GM10266 (cell line): ENCODE data around the gene VKORC1.

ENCODE experiments used
- DNase-seq: peaks from one replicate; pipeline ENCODE4 v3.0.0; 2012; ENCODE audit errors: extremely low spot score
- TF ChIP-seq, protein P1 (sequence below): IDR thresholded peaks from 2 replicates; pipeline ENCODE4 v1.5.1; 2012; ENCODE audit warnings: mild to moderate bottlenecking, low read depth; ENCODE audit not compliant: control insufficient read depth, insufficient read depth; ENCODE audit errors: missing control alignments

VKORC1 gene

DNA sequence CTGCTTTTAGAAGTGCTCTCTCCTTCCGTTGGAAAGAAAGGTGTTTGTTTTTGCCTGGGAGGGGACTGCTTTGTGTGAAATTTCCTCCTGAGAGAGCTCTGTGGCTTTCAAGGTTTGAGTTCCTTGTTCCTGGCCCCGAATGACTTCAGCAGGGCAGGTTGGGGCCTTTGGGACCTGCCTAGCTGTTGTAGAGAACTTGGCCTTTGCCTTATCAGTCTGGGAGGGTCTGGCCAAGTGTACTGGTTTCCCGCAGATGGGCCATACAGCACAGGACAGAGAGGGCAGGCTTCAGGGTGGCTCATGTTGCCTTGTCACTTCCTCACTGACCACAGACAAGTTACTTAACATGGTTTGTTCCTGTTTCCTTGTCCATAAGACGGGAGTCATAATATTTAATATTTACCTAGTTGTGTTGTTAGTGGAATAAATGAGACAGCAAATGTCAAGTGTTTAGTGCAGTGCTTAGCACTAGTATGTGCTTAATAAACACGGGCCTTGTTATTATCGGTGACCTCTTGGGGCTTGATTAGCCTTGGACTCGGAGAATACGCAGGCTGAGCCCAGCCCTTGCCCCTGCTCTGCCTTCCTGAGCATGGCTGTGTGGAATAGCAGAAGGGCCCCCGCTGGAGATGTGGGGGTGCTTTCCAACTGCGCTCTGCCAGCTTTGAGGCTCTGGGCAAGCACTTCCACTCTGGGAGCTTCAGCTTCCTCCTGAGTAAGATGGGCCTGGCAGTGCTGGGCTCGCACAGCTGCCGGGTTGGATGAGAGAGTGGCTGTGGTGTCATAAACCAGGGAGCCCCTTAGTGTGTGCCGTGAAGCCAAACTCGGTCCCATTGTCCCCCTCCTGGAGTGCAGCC, 34.3 kb upstream of the VKORC1 start:
- TF ChIP-seq, protein P1, sequence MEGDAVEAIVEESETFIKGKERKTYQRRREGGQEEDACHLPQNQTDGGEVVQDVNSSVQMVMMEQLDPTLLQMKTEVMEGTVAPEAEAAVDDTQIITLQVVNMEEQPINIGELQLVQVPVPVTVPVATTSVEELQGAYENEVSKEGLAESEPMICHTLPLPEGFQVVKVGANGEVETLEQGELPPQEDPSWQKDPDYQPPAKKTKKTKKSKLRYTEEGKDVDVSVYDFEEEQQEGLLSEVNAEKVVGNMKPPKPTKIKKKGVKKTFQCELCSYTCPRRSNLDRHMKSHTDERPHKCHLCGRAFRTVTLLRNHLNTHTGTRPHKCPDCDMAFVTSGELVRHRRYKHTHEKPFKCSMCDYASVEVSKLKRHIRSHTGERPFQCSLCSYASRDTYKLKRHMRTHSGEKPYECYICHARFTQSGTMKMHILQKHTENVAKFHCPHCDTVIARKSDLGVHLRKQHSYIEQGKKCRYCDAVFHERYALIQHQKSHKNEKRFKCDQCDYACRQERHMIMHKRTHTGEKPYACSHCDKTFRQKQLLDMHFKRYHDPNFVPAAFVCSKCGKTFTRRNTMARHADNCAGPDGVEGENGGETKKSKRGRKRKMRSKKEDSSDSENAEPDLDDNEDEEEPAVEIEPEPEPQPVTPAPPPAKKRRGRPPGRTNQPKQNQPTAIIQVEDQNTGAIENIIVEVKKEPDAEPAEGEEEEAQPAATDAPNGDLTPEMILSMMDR, result no peak
- no peak for DNase-seq

DNA sequence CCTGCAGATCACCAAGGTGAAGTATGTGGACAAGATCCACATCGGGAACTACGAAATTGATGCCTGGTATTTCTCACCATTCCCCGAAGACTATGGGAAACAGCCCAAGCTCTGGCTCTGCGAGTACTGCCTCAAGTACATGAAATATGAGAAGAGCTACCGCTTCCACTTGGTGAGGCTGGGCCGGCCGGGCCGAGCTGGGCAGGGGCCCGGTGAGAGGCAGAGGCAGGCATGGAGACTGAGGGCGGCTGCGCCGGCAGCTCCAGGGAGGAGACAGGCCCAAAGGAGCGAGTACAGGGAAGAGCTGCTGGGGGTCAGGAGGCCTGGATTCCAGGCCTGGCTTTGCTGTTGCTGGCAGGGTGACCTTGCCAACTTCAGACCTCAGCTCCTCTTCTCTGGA, 32.6 kb upstream of the VKORC1 start:
- TF ChIP-seq, protein P1, result no peak
- no peak for DNase-seq

DNA sequence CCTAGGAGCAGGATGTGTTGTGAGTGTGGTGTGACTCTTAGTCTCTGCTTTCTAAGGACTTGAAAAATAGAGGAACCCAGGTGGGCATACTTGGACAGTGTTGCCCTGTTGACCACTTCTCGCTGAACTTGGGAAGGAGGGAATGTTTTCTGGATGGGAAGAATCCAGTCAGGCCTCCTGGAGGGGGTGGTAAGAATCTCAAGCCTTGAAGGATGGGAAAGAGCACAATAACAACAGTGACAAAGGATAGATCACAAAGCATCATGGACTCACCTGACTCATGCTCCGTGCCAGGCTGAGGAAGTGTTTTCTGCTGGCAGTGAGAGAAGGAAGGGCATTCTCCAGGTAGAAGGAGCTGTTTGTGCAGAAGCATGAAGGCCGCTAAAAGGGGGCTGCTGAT, 31.2 kb upstream of the VKORC1 start:
- TF ChIP-seq, protein P1, result no peak
- no peak for DNase-seq

DNA sequence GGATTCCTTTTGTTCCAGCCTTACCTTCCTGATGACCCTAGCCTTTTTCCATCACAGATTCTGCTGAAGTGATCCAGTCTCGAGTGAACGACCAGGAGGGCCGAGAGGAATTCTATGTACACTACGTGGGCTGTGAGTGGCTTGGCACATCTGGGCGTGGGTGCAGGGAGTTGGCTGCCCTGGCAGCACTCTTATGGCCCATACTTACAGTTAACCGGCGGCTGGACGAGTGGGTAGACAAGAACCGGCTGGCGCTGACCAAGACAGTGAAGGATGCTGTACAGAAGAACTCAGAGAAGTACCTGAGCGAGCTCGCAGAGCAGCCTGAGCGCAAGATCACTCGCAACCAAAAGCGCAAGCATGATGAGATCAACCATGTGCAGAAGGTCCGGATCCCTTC, 25.5 kb upstream of the VKORC1 start:
- TF ChIP-seq, protein P1, result no peak
- DNase-seq, result no peak

DNA sequence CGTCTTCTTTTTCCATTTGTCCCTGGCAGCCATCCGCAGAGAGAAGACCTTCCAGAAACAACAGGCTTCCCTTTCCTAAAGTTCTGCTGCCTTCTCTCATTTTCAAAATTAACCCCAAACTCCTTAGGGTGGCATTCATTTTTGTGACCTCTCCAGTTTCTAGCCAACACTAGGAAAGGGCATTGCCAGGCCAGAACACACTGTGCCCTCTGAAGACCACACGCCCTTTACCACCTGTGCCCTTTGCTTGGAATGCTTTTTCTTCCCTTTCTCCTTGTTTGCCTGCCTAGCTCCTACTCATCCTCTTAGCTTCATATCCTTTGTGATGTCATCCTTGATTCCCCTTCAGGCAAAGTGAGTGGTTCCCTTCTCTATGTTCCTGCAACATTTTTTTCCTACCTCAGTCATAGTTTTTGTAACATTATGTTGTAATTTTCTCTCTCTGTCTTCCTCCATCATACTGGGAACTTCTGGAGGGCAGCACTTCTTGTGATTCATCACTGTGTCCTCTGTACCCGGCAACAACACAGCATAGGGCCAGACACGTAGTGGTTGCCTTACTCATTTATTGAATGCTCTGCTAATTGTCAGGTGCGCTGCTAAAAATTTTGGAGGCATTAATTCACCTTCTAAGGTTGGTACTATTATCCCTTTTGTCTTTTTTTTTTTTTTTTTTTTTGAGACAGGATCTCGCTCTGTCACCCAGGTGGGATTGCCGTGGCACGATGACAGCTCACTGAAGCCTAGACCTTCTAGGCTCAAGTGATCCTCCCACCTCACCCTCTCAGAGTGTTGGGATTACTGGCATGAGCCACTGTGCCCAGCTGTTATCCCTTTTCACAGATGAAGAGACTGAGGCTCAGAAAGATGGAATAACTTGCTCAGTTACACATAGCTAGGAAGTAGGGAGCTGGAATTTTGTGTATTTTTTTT, 23.9 kb upstream of the VKORC1 start:
- DNase-seq, result no peak
- TF ChIP-seq, protein P1, result no peak

DNA sequence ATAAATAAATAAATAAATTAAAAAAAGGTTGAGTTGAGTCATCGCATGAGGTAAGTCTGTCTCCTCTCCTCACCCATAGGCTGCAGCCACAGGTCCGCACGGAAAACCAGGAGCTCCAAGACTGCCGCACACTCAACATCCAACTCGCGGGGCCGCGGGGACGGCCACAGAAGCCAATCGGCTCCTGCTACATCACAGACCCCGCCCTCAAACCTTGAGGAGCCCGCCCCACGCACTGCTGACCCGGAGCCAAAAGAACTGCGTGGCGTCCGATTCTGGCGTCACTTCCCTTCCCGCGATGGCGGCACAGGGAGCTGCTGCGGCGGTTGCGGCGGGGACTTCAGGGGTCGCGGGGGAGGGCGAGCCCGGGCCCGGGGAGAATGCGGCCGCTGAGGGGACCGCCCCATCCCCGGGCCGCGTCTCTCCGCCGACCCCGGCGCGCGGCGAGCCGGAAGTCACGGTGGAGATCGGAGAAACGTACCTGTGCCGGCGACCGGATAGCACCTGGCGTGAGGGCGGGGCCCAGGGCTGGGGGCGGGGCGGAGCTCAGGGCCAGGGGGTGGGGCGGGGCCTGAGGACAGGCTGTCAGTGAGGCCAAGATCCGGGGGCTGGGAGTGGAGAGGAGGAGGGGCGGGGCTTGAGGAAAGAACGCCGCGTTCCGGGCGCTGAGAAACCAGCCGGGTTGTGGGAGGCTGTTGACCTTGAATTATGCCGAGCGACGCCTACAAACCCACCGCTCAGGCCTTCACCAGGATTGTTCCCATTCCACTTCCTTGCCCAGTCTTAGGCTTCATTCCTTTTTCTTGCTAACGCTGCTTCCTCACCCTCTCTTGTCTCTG, 23.0 kb upstream of the VKORC1 start, which contains the start of gene KAT8:
Gene KAT8, plus strand, starts transcription at position 281 of the 839 bp plus-strand sequence. Its CDS starts 18 bp downstream, at position 299.
- peak; percentile 99 for DNase-seq
- TF ChIP-seq, protein P1, result no peak
